A673 (cell line): ENCODE data around the gene MYCL.

Experiments used
- CTCF ChIP-seq: fragments of 300-800, 200-600 bp; sonication (generic); conservative IDR thresholded peaks from 2 replicates; pipeline ENCODE4 v1.5.1; 2017; ENCODE audit warnings: low read depth, mild to moderate bottlenecking, antibody characterized with exemption, low read length, moderate library complexity, mixed read lengths
- EZH2 ChIP-seq: fragments of 200-600 bp; sonication (generic); IDR thresholded peaks from 2 replicates; pipeline ENCODE4 v1.6.1; 2017; ENCODE audit warnings: borderline replicate concordance, low read depth, mild to moderate bottlenecking, mixed read lengths, antibody characterized with exemption, low read length; ENCODE audit not compliant: poor library complexity, severe bottlenecking

DNA sequence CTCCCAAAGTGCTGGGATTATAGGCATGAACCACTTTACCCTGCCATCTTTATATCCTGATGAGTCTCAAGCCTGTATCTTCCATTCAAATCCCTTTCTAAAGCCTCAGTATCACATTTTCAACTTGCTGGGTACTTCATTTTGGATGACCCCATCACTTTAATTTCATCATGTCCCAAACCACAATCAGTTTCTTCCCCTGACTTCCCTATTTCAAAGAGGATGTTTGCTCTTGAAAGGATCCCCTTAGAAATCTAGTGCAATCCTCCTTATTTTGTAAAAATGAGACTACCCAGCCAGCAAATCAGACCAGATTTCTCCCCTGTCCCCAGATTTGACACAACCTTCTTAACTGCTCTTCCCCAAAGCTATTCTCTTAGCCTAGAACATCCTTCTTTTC lies 11.4 kb downstream of the MYCL start:
- TF ChIP-seq CTCF (no peak), EZH2 (no peak)
